ENCODE data around the gene ESYT3. TPM values are rescaled to one million over a fixed set of nuclear protein-coding genes. Genes with fewer than 3 reads are reported as not detected.

ESYT3 gene
- total RNA-seq, 1 experiment from 2014 or later = 6.3 TPM

DNA sequence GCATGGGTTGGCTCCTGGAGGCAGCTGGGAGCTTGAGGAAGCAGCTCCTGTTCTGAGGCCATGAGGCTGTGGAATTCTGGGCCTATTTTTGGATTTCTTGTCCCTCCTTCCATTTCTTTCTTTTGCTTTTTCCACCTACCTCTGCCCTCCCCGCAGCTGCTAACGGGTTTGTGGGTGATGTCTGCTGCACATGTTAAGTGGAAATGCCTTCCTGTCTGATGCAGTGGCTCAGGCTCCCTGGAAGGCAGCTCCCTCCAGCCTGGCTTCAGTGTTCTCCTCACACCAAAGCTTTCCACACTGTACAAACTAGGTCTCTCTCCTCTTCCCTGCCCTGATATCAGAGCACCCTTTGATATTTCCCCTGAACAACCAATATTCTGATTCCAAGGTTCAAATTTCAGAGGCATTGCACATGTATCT lies 33.8 kb upstream of the ESYT3 start:
- Histone ChIP-seq H2AK5ac (ENCODE audit: insufficient read length, low read length) (no peak overlapping the region), H3K4me2 (ENCODE audit: insufficient read depth, insufficient read length, low read length) (no peak overlapping the region), H4K8ac (replicated peaks; ENCODE audit: insufficient read length, low read depth, low read length) (no peak overlapping the region), H3K23me2 (ENCODE audit: insufficient read length, low read depth, low read length, poor library complexity, severe bottlenecking) (peaks cover 3% of the 10 kb centered on the region), H3K79me1 (ENCODE audit: insufficient read depth, low read depth, low read length, poor library complexity, severe bottlenecking) (no peaks in the 10 kb centered on the region), H3K56ac (ENCODE audit: insufficient read length, low read depth, low read length) (no peak overlapping the region), H2BK20ac (ENCODE audit: low read depth, low read length, poor library complexity, severe bottlenecking) (no peak overlapping the region), H2BK12ac (ENCODE audit: insufficient read length, low read depth, low read length) (no peak overlapping the region), H3K4me1 (ENCODE audit: insufficient read depth, low read length) (no peaks in the 10 kb centered on the region; the same call in 1 of the 2 replicates), H3K9ac (ENCODE audit: extremely low read depth, insufficient read length, low read length) (no peak overlapping the region), H4K5ac (ENCODE audit: insufficient read length, low read depth, low read length) (no peak overlapping the region), H2BK120ac (ENCODE audit: low read depth, low read length, poor library complexity, severe bottlenecking) (no peak overlapping the region), H3K27ac (ENCODE audit: insufficient read length, low read depth, low read length) (no peak overlapping the region), H3T11ph (ENCODE audit: low read length) (no peak overlapping the region), H2BK15ac (ENCODE audit: low read depth, low read length) (no peak overlapping the region), H4K20me1 (ENCODE audit: control insufficient read depth, insufficient read depth, insufficient read length) (no peaks in the 10 kb centered on the region), H3K23ac (ENCODE audit: insufficient read length, low read depth, low read length) (no peak overlapping the region), H3K18ac (ENCODE audit: insufficient read length, low read depth, low read length) (no peak overlapping the region), H2AFZ (ENCODE audit: low read length) (no peak overlapping the region), H3K27me3 (ENCODE audit: insufficient read depth, low read length) (no peaks in the 10 kb centered on the region), H4K91ac (ENCODE audit: insufficient read length, low read depth, low read length) (no peak overlapping the region), H2BK5ac (ENCODE audit: insufficient read length, low read length) (no peak overlapping the region), H3K4ac (ENCODE audit: low read depth, low read length) (no peak overlapping the region), H3K9me3 (ENCODE audit: control insufficient read depth, low read depth, low read length) (no peaks in the 10 kb centered on the region), H3K14ac (ENCODE audit: insufficient read depth, low read length) (no peak overlapping the region), H3K79me2 (ENCODE audit: insufficient read depth, low read length) (no peaks in the 10 kb centered on the region)
- Mint-ChIP-seq H3K4me3 (no peak overlapping the region), H3K9me3 (no peaks in the 10 kb centered on the region), H3K27me3 (ENCODE audit: low read depth) (peaks cover 1% of the 10 kb centered on the region; the same call in 1 of the 2 replicates), H3K4me1 (peaks cover 28 to 42% of the 10 kb centered on the region in 2 experiments), H3K27ac (no peak overlapping the region; a peak in 2 of 7 replicates), H3K36me3 (ENCODE audit: insufficient read depth in 1 of 3, low read depth in 3 of 3) (peaks cover 25 to 42% (median 27%) of the 10 kb centered on the region in 3 experiments)
- TF ChIP-seq, protein P1, sequence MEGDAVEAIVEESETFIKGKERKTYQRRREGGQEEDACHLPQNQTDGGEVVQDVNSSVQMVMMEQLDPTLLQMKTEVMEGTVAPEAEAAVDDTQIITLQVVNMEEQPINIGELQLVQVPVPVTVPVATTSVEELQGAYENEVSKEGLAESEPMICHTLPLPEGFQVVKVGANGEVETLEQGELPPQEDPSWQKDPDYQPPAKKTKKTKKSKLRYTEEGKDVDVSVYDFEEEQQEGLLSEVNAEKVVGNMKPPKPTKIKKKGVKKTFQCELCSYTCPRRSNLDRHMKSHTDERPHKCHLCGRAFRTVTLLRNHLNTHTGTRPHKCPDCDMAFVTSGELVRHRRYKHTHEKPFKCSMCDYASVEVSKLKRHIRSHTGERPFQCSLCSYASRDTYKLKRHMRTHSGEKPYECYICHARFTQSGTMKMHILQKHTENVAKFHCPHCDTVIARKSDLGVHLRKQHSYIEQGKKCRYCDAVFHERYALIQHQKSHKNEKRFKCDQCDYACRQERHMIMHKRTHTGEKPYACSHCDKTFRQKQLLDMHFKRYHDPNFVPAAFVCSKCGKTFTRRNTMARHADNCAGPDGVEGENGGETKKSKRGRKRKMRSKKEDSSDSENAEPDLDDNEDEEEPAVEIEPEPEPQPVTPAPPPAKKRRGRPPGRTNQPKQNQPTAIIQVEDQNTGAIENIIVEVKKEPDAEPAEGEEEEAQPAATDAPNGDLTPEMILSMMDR (conservative IDR thresholded peaks at IDR 0.05) = no peak
- no peak for DNase-seq
- no CpG with 5 or more reads among the region's 2 CpGs for WGBS (ENCODE audit: extremely low coverage, insufficient read length, low lambda C conversion rate)
